ENCODE data around the gene MEMO1.
"Not testable (repeated sequence)": the region's sequence is repeated elsewhere in the genome, so short reads cannot be mapped to it uniquely, and the experiment has no call there.

The MEMO1 gene

GRCh38 chr2:31922542-31923408, 88.0 kb downstream of the MEMO1 start:
- no peak overlapping the region for H3K4me3 ChIP-seq (ENCODE audit: low read length)
- TF ChIP-seq, protein P1, sequence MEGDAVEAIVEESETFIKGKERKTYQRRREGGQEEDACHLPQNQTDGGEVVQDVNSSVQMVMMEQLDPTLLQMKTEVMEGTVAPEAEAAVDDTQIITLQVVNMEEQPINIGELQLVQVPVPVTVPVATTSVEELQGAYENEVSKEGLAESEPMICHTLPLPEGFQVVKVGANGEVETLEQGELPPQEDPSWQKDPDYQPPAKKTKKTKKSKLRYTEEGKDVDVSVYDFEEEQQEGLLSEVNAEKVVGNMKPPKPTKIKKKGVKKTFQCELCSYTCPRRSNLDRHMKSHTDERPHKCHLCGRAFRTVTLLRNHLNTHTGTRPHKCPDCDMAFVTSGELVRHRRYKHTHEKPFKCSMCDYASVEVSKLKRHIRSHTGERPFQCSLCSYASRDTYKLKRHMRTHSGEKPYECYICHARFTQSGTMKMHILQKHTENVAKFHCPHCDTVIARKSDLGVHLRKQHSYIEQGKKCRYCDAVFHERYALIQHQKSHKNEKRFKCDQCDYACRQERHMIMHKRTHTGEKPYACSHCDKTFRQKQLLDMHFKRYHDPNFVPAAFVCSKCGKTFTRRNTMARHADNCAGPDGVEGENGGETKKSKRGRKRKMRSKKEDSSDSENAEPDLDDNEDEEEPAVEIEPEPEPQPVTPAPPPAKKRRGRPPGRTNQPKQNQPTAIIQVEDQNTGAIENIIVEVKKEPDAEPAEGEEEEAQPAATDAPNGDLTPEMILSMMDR (conservative IDR thresholded peaks at IDR 0.05; ENCODE audit: low read depth, low read length) = no peak
- DNase-seq (ENCODE audit: low read depth) = no peak

DNA sequence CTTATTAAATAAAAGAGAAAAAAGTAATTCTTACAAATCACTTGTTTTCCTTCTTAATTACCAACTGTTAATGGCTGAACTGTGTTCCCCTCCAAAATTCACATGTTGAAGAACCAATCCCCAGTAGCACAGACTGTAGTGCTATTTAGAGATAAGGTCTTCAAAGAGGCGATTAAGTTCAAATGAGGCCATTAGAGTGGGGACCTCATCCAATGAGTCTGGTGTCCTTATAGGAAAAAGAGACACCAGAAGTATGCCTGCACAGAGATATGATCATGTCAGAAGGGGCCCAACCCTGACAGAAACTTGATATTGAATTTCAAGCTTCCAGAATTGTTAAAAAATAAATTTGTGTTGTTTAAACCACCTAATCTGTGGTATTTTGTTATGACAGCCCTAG, 89.8 kb downstream of the MEMO1 start:
- no peak for DNase-seq (ENCODE audit: low read depth)
- TF ChIP-seq, protein P1 (conservative IDR thresholded peaks at IDR 0.05; ENCODE audit: low read depth, low read length) = no peak

GRCh38 chr2:31919499-31919898, 91.3 kb downstream of the MEMO1 start:
- no peak for DNase-seq (ENCODE audit: low read depth)
- TF ChIP-seq, protein P1 (conservative IDR thresholded peaks at IDR 0.05; ENCODE audit: low read depth, low read length) = no peak
- no peak overlapping the region for H3K4me3 ChIP-seq (ENCODE audit: low read length)

More for the DNA sequence above, 89.8 kb downstream of the MEMO1 start:
- no peak overlapping the region for H3K4me3 ChIP-seq (ENCODE audit: low read length)

GRCh38 chr2:31909661-31910060, 101.1 kb downstream of the MEMO1 start:
- H3K4me3 ChIP-seq (ENCODE audit: low read length) = no peak overlapping the region
- no peak for DNase-seq (ENCODE audit: low read depth)
- TF ChIP-seq, protein P1 (conservative IDR thresholded peaks at IDR 0.05; ENCODE audit: low read depth, low read length) = no peak

DNA sequence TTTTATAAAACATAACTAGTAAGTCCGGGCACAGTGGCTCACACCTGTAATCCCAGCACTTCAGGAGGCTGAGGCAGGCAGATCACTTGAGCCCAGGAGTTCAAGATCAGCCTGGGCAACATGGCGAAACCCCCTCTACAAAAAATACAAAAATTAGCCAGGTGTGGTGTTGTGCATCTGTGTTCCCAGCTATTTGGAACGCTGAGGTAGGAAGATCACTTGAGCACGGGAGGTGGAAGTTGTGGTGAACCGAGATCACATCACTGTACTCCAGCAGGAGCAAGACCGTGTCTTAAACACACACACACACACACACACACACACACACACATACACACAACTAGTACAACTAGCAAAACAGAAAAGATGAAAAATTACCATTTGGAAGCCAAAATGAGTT, 103.3 kb downstream of the MEMO1 start:
- not testable (repeated sequence) for DNase-seq (ENCODE audit: low read depth); H3K4me3 ChIP-seq (ENCODE audit: low read length)

DNA sequence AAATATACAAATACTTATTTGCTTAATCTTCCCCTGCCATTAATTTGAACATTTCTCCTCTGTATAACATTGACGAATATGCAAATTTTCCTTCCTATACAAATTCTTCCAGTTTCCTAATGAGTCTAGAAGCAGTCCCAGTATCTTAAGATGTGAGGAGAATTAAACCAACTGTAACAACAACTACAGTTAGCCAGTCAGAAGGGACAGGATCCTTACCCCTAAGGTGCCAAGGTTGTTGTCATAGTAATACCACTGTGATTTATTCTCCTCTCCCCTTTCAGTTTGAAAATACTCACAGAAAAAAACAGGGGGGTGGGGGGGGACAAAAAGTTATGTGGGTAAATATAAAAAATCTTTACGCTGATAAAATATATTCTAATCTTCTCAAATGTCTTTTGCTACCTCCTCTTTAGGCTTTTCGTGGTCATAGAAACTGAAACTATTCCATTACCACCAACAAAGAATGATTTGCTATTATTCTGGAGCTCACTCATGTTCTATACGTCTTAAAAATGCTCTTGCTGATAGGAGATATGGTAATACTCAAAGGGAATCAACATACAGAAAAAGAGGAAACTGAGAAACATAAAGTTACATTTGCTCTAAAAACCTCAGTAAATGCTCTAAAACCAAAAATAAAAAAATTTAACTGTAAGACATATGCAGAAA, 107.6 kb downstream of the MEMO1 start:
- no peak overlapping the region for H3K4me3 ChIP-seq (ENCODE audit: low read length)
- TF ChIP-seq, protein P1 (conservative IDR thresholded peaks at IDR 0.05; ENCODE audit: low read depth, low read length) = no peak
- no peak for DNase-seq (ENCODE audit: low read depth)

DNA sequence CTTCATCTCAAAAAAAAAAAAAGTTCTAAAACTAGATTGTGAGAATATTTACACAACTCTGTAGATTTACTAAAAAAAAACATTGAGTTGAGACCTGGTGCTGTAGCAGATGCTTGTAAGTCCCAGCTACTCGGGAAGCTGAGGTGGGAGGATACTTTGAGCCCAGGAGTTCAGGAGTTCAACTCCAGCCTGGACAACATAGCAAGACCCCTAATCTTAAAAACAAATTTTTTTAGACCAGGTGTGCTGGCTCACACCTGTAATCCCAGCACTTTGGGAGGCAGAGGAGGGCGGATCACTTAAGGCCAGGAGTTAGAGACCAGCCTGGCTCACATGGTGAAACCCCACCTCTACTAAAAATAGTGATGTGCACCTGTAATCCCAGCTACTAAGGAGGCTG, 108.9 kb downstream of the MEMO1 start:
- TF ChIP-seq, protein P1 (conservative IDR thresholded peaks at IDR 0.05; ENCODE audit: low read depth, low read length) = no peak
- DNase-seq (ENCODE audit: low read depth) = no peak
- no peak overlapping the region for H3K4me3 ChIP-seq (ENCODE audit: low read length)

DNA sequence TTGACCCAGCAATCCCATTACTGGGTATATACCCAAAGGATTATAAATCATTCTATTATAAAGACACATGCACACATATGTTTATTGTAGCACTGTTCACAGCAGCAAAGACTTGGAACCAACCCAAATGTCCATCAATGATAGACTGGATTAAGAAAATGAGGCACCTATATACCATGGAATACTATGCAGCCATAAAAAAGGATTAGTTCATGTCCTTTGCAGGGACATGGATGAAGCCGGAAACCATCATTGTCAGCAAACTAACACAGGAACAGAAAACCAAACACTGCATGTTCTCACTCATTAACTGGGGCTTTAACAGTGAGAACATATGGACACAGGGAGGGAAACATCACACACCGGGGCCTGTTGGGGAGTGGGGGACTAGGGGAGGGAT, 110.7 kb downstream of the MEMO1 start:
- not testable (repeated sequence) for DNase-seq (ENCODE audit: low read depth); H3K4me3 ChIP-seq (ENCODE audit: low read length)

DNA sequence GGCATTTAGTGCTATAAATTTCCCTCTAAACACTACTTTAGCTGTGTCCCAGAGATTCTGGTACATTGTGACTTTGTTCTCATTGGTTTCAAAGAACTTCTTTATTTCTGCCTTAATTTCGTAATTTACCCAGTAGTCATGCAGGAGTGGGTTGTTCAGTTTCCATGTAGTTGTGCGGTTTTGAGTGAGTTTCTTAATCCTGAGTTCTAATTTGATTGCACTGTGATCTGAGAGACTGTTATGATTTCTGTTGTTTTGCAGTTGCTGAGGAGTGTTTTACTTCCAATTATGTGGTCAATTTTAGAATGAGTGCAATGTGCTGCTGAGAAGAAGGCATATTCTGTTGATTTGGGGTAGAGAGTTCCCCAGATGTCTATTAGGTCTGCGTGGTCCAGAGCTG, 112.5 kb downstream of the MEMO1 start:
- not testable (repeated sequence) for DNase-seq (ENCODE audit: low read depth); H3K4me3 ChIP-seq (ENCODE audit: low read length)

DNA sequence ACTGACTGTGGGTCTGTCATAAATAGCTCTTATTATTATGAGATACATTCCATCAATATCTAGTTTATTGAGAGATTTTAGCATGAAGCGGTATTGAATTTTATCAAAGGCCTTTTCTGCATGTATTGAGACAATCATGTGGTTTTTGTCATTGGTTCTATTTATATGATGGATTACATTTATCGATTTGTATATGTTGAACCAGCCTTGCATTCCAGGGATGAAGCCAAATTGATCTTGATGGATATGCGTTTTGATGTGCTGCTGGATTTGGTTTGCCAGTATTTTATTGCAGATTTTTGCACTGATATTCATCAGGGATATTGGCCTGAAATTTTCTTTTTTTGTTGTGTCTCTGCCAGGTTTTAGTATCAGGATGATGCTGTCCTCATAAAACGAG, 113.5 kb downstream of the MEMO1 start:
- H3K4me3 ChIP-seq (ENCODE audit: low read length); DNase-seq (ENCODE audit: low read depth): not testable (repeated sequence)

Data from retinal pigment epithelial cell (primary cell).